Measurements from ENCODE around the gene PRKD2.
"Not testable (repeated sequence)": the region's sequence is repeated elsewhere in the genome, so short reads cannot be mapped to it uniquely, and the experiment has no call there.

The PRKD2 gene

GRCh38 chr19:46628970-46629369 is 87.9 kb downstream of the PRKD2 start:
- DNase-seq = not testable (repeated sequence)

- no peak for DNase-seq
These were observed 90.5 kb downstream of the PRKD2 start for GRCh38 chr19:46626446-46626845.

GRCh38 chr19:46625731-46626130 is 91.2 kb downstream of the PRKD2 start:
- DNase-seq = no peak

GRCh38 chr19:46624958-46625661 is 91.8 kb downstream of the PRKD2 start, which contains the start of gene PTGIR:
Gene PTGIR (minus strand): TSS chr19:46625089. CDS start chr19:46624225, 864 bp downstream.
- DNase-seq = no peak

All from activated CD8-positive, alpha-beta memory T cell treated with anti-CD3 and anti-CD28 coated beads, Interleukin-2, amount 50 U/mL, for 4 hours (primary cell).